Stimulated activated naive CD8-positive, alpha-beta T cell treated with anti-CD3 and anti-CD28 coated beads, Interleukin-15, Interleukin-2, amounts not matched to agents 100 U/mL and 50 U/mL, for 24 hours (primary cell): ENCODE measurements around the gene SERF2.
A peak's percentile ranks its signal among the peaks of the same experiment; 100 is the strongest.
"Not testable (repeated sequence)": the region's sequence is repeated elsewhere in the genome, so short reads cannot be mapped to it uniquely, and the experiment has no call there.

Source experiments
- ATAC-seq: fragments of 150-1000 bp; cut with Tn5 transposase; one replicate; pipeline ENCODE4 v1.10.0; 2021
- DNase-seq: peaks from one replicate; pipeline ENCODE4 v3.0.0; 2021

SERF2 gene

DNA sequence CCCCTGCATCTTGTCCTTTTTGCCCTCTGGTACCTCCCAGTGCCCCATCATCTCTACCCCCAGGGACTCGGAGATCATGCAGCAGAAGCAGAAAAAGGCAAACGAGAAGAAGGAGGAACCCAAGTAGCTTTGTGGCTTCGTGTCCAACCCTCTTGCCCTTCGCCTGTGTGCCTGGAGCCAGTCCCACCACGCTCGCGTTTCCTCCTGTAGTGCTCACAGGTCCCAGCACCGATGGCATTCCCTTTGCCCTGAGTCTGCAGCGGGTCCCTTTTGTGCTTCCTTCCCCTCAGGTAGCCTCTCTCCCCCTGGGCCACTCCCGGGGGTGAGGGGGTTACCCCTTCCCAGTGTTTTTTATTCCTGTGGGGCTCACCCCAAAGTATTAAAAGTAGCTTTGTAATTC is 1.5 kb downstream of the SERF2 start:
- DNase-seq = no peak
- ATAC-seq = no peak

GRCh38 chr15:43794269-43795037 is 2.3 kb downstream of the SERF2 start:
- ATAC-seq (no peak), DNase-seq (no peak)

- ATAC-seq (no peak), DNase-seq (no peak)
Measured at GRCh38 chr15:43795197-43795596, 3.1 kb downstream of the SERF2 start.

GRCh38 chr15:43795997-43796396 is 3.9 kb downstream of the SERF2 start:
- DNase-seq (no peak), ATAC-seq (no peak)

DNA sequence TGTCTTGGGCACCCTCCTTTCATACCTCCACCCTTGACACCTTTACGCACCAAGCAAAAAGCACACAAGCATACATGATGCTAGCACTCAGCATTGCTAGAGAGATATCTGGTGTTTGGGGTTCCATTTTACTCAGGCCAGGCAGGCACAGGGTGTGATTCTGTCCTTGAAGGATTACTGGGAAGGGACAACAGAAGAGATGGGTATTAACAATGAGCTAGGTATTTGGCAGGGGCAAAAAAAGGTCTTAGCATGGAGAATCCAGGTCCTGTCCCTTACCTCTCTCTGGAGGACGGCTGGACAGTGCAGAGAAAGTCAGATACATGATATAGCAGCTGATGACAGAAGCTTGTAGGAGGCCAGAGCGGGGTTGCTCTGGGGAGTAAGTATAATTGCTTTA is 4.4 kb downstream of the SERF2 start:
- ATAC-seq = no peak

GRCh38 chr15:43799209-43799944 is 7.3 kb downstream of the SERF2 start:
- ATAC-seq (no peak), DNase-seq (no peak)

More for the DNA sequence above, 4.4 kb downstream of the SERF2 start:
- DNase-seq = no peak

- ATAC-seq (no peak), DNase-seq (no peak)
Measured at GRCh38 chr15:43799945-43800285, 7.8 kb downstream of the SERF2 start, which contains the start of gene SERINC4. Gene SERINC4, minus strand, starts transcription at chr15:43800220. Its CDS starts 234 bp downstream, at chr15:43799986.

DNA sequence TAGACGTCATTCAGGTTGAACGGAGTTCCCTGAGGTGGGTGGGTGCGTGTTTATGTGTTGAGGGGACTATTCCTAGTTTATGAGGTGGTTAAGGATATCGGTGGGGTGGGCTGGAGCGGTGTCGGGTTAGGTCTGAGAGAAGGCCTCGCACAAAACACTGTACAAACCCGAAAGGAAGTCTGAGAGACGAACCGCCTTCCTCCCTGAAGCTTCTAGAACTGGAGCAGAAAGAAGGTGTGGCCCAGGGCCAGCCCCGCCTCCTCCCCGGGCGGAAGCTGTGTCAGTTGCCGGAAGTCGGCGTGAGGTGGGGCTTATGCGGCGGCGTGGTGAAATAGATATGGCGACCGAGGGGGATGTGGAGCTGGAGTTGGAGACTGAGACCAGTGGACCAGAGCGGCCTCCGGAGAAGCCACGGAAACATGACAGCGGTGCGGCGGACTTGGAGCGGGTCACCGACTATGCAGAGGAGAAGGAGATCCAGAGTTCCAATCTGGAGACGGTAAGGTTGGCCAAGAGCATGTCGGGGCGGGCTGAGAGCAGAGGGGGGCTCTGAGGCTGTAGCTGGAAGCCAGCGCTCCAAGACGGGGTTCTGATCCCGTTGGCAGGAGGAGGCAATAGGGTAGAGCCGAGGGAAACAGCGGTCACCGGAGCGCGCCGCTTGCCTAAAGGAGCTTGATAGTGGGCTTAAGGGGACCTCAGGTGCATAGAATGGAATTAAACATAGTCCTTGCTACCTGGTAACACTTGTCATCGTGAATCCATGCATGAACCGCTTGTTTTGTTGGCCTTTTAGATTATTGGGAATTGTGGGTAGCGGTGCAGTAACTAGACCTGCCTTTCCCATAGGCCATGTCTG is 8.4 kb downstream of the SERF2 start, which contains the start of gene HYPK:
HYPK (plus strand) TSS at position 314 of the 856 bp plus-strand sequence; CDS start at position 338, 24 bp downstream.
- ATAC-seq (peak; percentile 97), DNase-seq (peak; percentile 91)

DNA sequence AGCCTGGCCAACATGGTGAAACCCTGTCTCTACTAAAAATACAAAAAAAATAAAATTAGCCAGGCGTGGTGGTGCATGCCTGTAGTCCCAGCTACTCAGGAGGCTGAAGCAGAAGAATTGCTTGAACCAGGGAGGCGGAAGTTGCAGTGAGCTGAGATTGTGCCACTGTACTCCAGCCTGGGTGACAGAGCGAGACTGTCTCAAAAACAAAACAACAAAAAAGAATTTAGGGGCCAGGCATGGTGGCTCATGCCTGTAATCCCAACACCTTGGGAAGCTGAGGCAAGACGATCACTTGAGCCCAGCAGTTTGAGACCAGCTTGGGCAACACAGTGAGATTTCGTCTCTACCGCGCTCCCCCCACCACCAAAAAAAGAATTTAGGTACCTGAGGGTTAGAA is 10.6 kb downstream of the SERF2 start:
- DNase-seq, ATAC-seq: not testable (repeated sequence)

GRCh38 chr15:43808435-43808950 is 16.4 kb downstream of the SERF2 start:
- DNase-seq = no peak
- no peak for ATAC-seq

DNA sequence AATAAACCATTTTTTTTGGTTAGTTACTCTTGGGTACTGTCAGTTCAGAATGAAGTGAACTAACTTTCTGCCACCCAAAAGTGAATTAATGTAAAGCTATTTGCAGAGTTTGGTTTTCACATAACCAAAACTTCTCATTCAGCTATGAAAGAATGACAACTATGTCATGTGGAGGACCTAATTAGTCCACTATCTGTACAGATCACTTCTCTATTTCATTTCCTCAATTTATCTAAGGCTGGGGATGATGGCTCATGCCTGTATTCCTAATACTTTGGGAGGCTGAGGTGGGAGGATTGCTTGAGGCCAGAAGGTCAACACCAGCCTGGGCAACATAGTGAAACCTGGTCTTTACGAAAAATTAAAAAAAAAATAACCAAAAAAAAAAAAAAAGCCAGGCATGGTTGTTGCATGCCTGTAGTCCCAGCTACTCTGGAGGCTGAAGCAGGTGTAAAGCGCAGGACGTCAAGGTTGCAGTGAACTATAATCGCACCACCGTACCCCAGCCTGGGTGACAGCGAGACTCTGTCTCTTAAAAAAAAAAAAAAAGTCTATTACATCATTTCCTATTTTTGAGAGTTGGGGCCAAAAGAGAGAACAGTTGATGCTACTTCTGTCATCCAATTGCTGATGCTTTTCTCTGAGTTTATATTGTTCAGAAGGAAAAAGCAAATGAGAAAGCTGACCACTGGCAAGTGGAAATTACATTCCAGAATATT is 17.0 kb downstream of the SERF2 start:
- ATAC-seq (peak; percentile 9), DNase-seq (no peak)

- DNase-seq = not testable (repeated sequence)
Measured at GRCh38 chr15:43815064-43815463, 22.9 kb downstream of the SERF2 start.

DNA sequence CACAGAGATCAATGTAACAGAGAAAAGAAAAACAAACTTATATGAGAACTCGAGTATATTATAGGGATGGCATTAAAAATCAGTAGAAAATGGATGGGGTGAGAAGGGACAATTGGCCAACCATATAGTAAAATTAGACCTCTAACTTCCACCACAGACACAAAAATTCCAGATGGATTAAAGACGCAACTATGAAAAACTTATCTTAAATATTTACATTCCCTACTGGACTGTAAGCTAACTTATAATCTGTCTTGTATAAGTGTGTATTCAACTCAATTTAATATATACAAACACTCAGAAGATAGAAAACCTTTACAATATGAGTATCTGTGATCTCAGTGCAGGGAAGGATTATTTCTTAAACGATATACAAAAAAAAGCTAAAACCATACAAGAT is 29.4 kb downstream of the SERF2 start:
- DNase-seq (no peak), ATAC-seq (no peak)

More at GRCh38 chr15:43815064-43815463, 22.9 kb downstream of the SERF2 start:
- not testable (repeated sequence) for ATAC-seq

DNA sequence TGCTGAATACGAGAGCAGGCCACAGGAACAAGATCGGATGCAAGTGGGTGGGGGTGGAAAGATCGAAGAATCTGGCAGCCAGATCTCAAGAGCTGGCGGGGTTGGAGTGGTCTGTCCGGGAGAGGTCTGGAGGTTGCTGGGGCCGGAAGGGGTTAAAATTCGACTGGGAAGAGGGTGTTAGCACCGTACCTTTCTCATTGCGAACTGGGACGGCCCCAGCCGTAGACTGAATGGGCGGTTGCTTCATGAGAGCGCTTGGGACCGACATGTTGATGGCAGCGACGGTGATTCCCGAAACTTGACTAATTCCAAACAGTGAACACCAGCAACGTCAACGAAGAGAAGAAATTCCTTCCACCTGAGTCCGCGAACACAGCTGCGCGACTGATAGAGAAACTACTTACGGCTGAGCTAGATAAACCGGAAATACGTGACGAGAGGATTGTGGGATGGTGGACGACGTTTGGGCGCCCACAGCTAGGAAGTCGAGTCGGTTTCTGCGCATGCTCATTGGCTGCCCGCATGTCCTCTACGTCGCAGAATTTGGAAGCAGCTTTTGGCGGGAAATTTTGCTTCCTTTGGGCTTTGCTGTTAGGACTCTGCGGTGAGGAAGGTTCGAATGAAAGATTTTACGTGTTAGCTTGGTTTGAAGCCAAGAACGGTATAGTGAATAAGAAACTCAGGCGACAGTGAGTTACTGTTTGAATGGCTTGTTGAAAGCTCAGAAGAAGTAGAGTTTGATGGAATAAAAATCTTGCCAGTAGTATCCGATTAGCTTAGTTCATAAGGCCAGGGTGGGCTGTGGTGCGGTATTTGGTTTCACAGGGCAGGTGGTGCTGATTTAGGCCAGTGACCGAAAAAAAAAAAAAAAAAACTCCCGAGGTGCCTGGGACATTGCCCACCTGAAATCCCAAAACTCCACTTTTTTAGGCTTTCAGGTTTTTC is 32.5 kb downstream of the SERF2 start, which contains the start of gene MFAP1:
MFAP1 (minus strand) TSS at position 389 of the 945 bp plus-strand sequence; CDS start at position 268, 121 bp downstream.
- ATAC-seq = peak; percentile 81
- peak; percentile 92 for DNase-seq

DNA sequence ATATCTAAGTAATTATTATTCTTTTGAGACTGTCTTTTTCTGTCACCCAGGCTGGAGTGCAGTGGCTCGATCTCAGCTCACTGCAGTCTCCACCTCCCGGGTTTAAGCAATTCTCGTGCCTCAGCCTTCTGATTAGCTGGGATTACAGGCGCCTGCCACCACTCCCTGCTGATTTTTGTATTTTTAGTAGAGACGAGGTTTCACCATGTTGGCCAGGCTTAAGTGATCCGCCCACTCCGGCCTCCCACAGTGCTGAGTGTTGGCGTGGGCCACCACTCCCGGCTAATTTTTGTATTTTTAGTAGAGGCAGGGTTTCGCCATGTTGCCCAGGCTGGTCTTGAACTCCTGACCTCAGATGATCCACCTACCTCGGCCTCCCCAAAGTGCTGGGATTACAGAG is 33.2 kb downstream of the SERF2 start:
- ATAC-seq, DNase-seq: not testable (repeated sequence)

DNA sequence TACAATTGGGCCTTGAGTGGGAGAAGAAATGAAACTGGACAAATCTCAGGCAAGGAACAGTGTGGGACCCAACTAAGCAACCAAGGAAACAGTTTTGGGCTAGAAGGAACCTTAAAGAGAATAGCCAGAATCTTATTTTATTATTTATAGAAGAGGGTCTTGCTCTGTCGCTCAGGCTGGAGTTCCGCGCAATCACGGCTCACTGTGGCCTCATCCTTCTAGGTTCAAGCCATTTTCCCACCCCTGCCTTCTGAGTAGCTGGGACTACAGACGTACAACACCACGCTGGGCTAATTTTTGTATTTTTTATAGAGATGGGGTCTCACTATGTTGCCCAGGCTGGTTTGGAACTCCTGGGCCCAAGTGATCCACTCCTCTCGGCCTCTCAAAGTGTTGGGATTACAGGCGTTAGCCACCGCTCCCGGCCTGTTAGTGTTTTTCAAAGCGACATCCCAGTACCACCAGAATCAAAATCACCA is 33.9 kb downstream of the SERF2 start:
- no peak for ATAC-seq
- no peak for DNase-seq

- DNase-seq (peak; percentile 89), ATAC-seq (peak; percentile 84)
Measured at GRCh38 chr15:43826508-43827341, 34.6 kb downstream of the SERF2 start, which contains the start of gene WDR76. Gene WDR76, plus strand, starts transcription at chr15:43827002. Its CDS starts 31 bp downstream, at chr15:43827033.

GRCh38 chr15:43828061-43828657 is 36.0 kb downstream of the SERF2 start:
- ATAC-seq (peak; percentile 29), DNase-seq (no peak)
